Caco-2 (cell line): ENCODE results near the gene DPH1. TPM values are rescaled to one million over a fixed set of nuclear protein-coding genes. Genes with fewer than 3 reads are reported as not detected.

ENCODE experiments used
- BruUV-seq: library from RNA; stranded (reverse); fragments of 400-500 nt; replicated peaks from 2 replicates; lab custom pipeline; 2021; lab: Mats Ljungman, UMichigan
- CTCF ChIA-PET: fragments of 300-600 bp; sonication (Branson Sonifier 250); formaldehyde crosslinking; loops from one replicate; lab custom pipeline; 2022; ENCODE audit warnings: antibody characterized with exemption; lab: Charles Lee
- POLR2A ChIA-PET: fragments of 300-600 bp; sonication (Branson Sonifier 250); formaldehyde crosslinking; loops from one replicate; lab custom pipeline; 2022; ENCODE audit warnings: antibody characterized with exemption; lab: Charles Lee
- DNase-seq, 2 experiments: peaks; one replicate each; pipeline versions ENCODE4 v3.0.0 to v3.0.0-alpha.2; 2020 to 2022
- H3K27me3 ChIP-seq: replicated peaks from 2 replicates; pipeline ENCODE4 v1.6.0; 2011; ENCODE audit warnings: low read length; ENCODE audit not compliant: control insufficient read depth, insufficient read depth
- H3K36me3 ChIP-seq: 2 replicates; pipeline ENCODE4 v1.5.1; 2011; ENCODE audit warnings: low read length; ENCODE audit not compliant: control insufficient read depth, insufficient read depth
- H3K4me1 ChIP-seq: fragments of 250-450 bp; sonication (Bioruptor Pico); 2 replicates; pipeline ENCODE4 v1.5.1; 2020; ENCODE audit warnings: mild to moderate bottlenecking
- H3K4me3 ChIP-seq: 2 replicates; pipeline ENCODE4 v1.5.1; 2011; ENCODE audit warnings: low read depth, mild to moderate bottlenecking, control low read depth, low read length
- H3K9me3 ChIP-seq: fragments of 250-450 bp; sonication (Bioruptor Pico); 2 replicates; pipeline ENCODE4 v1.5.1; 2020; ENCODE audit warnings: mild to moderate bottlenecking, moderate library complexity
- H3K27ac Mint-ChIP-seq: one replicate; pipeline ENCODE4 v1.8.0; 2022; ENCODE audit warnings: mixed read lengths; ENCODE audit not compliant: unreplicated experiment
- H3K27me3 Mint-ChIP-seq: one replicate; pipeline ENCODE4 v1.8.0; 2022; ENCODE audit warnings: mixed read lengths; ENCODE audit not compliant: insufficient read depth, unreplicated experiment
- H3K36me3 Mint-ChIP-seq: one replicate; pipeline ENCODE4 v1.8.0; 2022; ENCODE audit warnings: mild to moderate bottlenecking, mixed read lengths; ENCODE audit not compliant: insufficient read depth, unreplicated experiment
- H3K4me1 Mint-ChIP-seq: one replicate; pipeline ENCODE4 v1.8.0; 2022; ENCODE audit warnings: low read depth, mixed read lengths; ENCODE audit not compliant: unreplicated experiment
- H3K4me3 Mint-ChIP-seq: one replicate; pipeline ENCODE4 v1.8.0; 2022; ENCODE audit warnings: mild to moderate bottlenecking, moderate library complexity, mixed read lengths; ENCODE audit not compliant: unreplicated experiment
- H3K9me3 Mint-ChIP-seq: one replicate; pipeline ENCODE4 v1.8.0; 2022; ENCODE audit warnings: mixed read lengths; ENCODE audit not compliant: unreplicated experiment
- CTCF ChIP-seq, 2 experiments: fragments of 200-600 bp in 1 of 2; IDR thresholded peaks; 1 replicate in 1 of 2; 2 replicates in 1 of 2; pipeline versions ENCODE4 v1.5.1 to v1.8.0; 2011 to 2022; ENCODE audit warnings: antibody characterized with exemption in 1 of 2, control low read depth in 1 of 2, inconsistent platforms in 1 of 2, low read depth in 1 of 2, low read length in 1 of 2, mild to moderate bottlenecking in 1 of 2, moderate library complexity in 1 of 2; ENCODE audit not compliant: insufficient read depth in 1 of 2, severe bottlenecking in 1 of 2, unreplicated experiment in 1 of 2
- intact Hi-C: fragments of 100-400 bp; cut with micrococcal nuclease; formaldehyde crosslinking; loops from one replicate; pipeline ENCODE4 v1.10.0; 2022; ENCODE audit not compliant: unreplicated experiment
- total RNA-seq: library from RNA; stranded (reverse); gene quantifications from 2 replicates; pipeline ENCODE4 v1.2.3, GENCODE V29; 2022

Gene DPH1
- total RNA-seq, 1 experiment from 2014 or later: 52.0 TPM

- no TSS peak for BruUV-seq
- Histone ChIP-seq H3K4me3 (no peak overlapping the region), H3K36me3 (no peaks in the 10 kb centered on the region), H3K9me3 (no peaks in the 10 kb centered on the region), H3K4me1 (0 out of 2 replicates have a peak, but pooled peaks cover 11% of the 10 kb centered on the region), H3K27me3 (no peaks in the 10 kb centered on the region)
- Mint-ChIP-seq H3K4me1 (peaks cover 8% of the 10 kb centered on the region), H3K9me3 (no peaks in the 10 kb centered on the region), H3K4me3 (no peak overlapping the region), H3K27ac (no peak overlapping the region), H3K27me3 (no peaks in the 10 kb centered on the region), H3K36me3 (no peaks in the 10 kb centered on the region)
- POLR2A ChIA-PET: no interaction called here
- intact Hi-C loops: no loop called here
- TF ChIP-seq CTCF (IDR thresholded peaks at IDR 0.05; ENCODE audit: insufficient read depth in 1 of 2, low read depth in 1 of 2, low read length in 1 of 2, severe bottlenecking in 1 of 2, unreplicated experiment in 1 of 2): no peak
- CTCF ChIA-PET: interaction anchor here (1.0 kb wide), 1 partner anchor 41 kb away, joined by 3 read pairs; no protein-coding TSS in a partner anchor
- no peak for DNase-seq
Observed at GRCh38 chr17:1985093-1985492, 44.9 kb upstream of the DPH1 start.

- no TSS peak for BruUV-seq
- Mint-ChIP-seq H3K4me1 (peaks cover 8% of the 10 kb centered on the region), H3K27me3 (no peaks in the 10 kb centered on the region), H3K4me3 (no peak overlapping the region), H3K27ac (no peak overlapping the region), H3K9me3 (no peaks in the 10 kb centered on the region), H3K36me3 (peaks cover under 1% of the 10 kb centered on the region)
- Histone ChIP-seq H3K36me3 (no peaks in the 10 kb centered on the region), H3K9me3 (no peaks in the 10 kb centered on the region), H3K27me3 (no peaks in the 10 kb centered on the region), H3K4me3 (no peak overlapping the region), H3K4me1 (0 out of 2 replicates have a peak, but pooled peaks cover 11% of the 10 kb centered on the region)
- intact Hi-C loops: no loop called here
- DNase-seq: peak; percentile 48 to 67
- ChIA-PET POLR2A (no interaction called here), CTCF (interaction anchor here (1.0 kb wide), 1 partner anchor 41 kb away, joined by 3 read pairs; no protein-coding TSS in a partner anchor)
- TF ChIP-seq CTCF (IDR thresholded peaks at IDR 0.05; ENCODE audit: insufficient read depth in 1 of 2, low read depth in 1 of 2, low read length in 1 of 2, severe bottlenecking in 1 of 2, unreplicated experiment in 1 of 2): no peak
Observed at GRCh38 chr17:1985686-1986085, 44.3 kb upstream of the DPH1 start.

GRCh38 chr17:1986783-1987451 lies 43.0 kb upstream of the DPH1 start:
- intact Hi-C loops: no loop called here
- no TSS peak for BruUV-seq
- ChIA-PET CTCF (no interaction called here), POLR2A (no interaction called here)
- no peak for TF ChIP-seq CTCF (IDR thresholded peaks at IDR 0.05; ENCODE audit: insufficient read depth in 1 of 2, low read depth in 1 of 2, low read length in 1 of 2, severe bottlenecking in 1 of 2, unreplicated experiment in 1 of 2)
- H3K4me1 Mint-ChIP-seq: peaks cover 2% of the 10 kb centered on the region
- no peaks in the 10 kb centered on the region for H3K9me3 Mint-ChIP-seq
- H3K27me3 ChIP-seq: no peaks in the 10 kb centered on the region
- H3K36me3 ChIP-seq: no peaks in the 10 kb centered on the region
- H3K4me1 ChIP-seq: 0 out of 2 replicates have a peak, but pooled peaks cover 5% of the 10 kb centered on the region
- peaks cover 5% of the 10 kb centered on the region for H3K36me3 Mint-ChIP-seq
- H3K4me3 Mint-ChIP-seq: no peak overlapping the region
- no peaks in the 10 kb centered on the region for H3K27me3 Mint-ChIP-seq
- H3K4me3 ChIP-seq: no peak overlapping the region
- no peaks in the 10 kb centered on the region for H3K9me3 ChIP-seq
- H3K27ac Mint-ChIP-seq: peak overlapping the region; percentile 49
- no peak for DNase-seq
